Measurements from ENCODE around the gene YJU2.

- TF ChIP-seq POLR2A (IDR thresholded peaks at IDR 0.05) = no peak
- TF ChIP-seq EP300 (IDR thresholded peaks at IDR 0.05) = no peak
Observed at GRCh38 chr19:4301590-4302242, 54.8 kb downstream of the YJU2 start.

Measured in tibial nerve (tissue), 3 donors.